Lower lobe of right lung (tissue), 2 donors: Measurements from ENCODE around the gene FBLIM1. TPM values are rescaled to one million over a fixed set of nuclear protein-coding genes. Genes with fewer than 3 reads are reported as not detected.

ENCODE experiments used
- ATAC-seq, 2 donors: fragments of 200-7000 bp; cut with Tn5 transposase; one replicate each; pipeline ENCODE4 v1.9.1; 2020 to 2022; ENCODE audit warnings: mild to moderate bottlenecking in 2 of 2, moderate library complexity in 2 of 2
- DNase-seq: peaks from one replicate; pipeline ENCODE4 v3.0.0-alpha.2; 2020
- H3K27ac ChIP-seq: fragments of 200-600 bp; one replicate; pipeline ENCODE4 v1.8.0; 2022
- H3K27me3 ChIP-seq: fragments of 200-600 bp; one replicate; pipeline ENCODE4 v1.8.0; 2022; ENCODE audit warnings: low read depth
- H3K36me3 ChIP-seq: fragments of 200-600 bp; one replicate; pipeline ENCODE4 v1.8.0; 2022; ENCODE audit warnings: mild to moderate bottlenecking
- H3K4me1 ChIP-seq: fragments of 200-600 bp; one replicate; pipeline ENCODE4 v1.8.0; 2022
- H3K4me3 ChIP-seq: fragments of 200-600 bp; one replicate; pipeline ENCODE4 v1.8.0; 2022; ENCODE audit warnings: mild to moderate bottlenecking
- H3K9me3 ChIP-seq: fragments of 200-600 bp; one replicate; pipeline ENCODE4 v1.8.0; 2022
- intact Hi-C: fragments of 100-400 bp; cut with DNase I; formaldehyde crosslinking; loops from one replicate; pipeline ENCODE4 v1.11.0; 2022
- total RNA-seq: library from RNA; stranded (reverse); fragmentation: NEBNext Ultra II Directional; extraction: Animal tissue kit (Norgen Biotek cat#: 25700); gene quantifications from one replicate; pipeline ENCODE4 v1.2.1, GENCODE V29; 2021
- TF ChIP-seq, protein P1 (sequence below): fragments of 200-600 bp; IDR thresholded peaks from one replicate; pipeline ENCODE4 v1.8.0; 2022; ENCODE audit warnings: antibody characterized with exemption, mild to moderate bottlenecking
- donor health status: DM: no; HTN: yes; CAD: no; lungs with severe emphysema.

FBLIM1 gene
- total RNA-seq, 1 donor from 2014 or later: 20.1 TPM

DNA sequence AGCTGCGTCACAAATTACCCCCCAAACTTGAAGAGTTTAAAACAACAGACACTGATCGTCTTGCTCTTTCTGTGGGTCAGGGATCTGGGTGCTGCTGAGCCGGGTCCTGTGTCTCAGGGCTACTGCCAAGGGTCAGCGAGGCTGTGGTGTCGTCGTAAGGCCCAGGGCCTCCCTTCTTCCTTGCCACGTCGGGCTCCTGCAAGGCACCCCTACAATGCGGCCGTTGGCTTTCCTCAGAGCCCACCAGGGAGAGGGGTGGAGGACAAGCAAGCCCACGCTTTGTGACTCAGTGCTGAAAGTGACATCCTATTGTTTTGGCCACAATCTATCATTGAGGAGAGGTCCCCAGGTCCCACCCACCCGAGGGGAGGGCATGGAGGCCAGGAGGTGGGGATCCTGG, 7.7 kb upstream of the FBLIM1 start:
- Histone ChIP-seq H3K36me3 (no peaks in the 10 kb centered on the region), H3K9me3 (no peaks in the 10 kb centered on the region), H3K4me1 (peaks cover 18% of the 10 kb centered on the region), H3K4me3 (no peak overlapping the region), H3K27me3 (no peaks in the 10 kb centered on the region), H3K27ac (no peak overlapping the region)
- DNase-seq: no peak
- no peak for ATAC-seq
- intact Hi-C loops: no loop called here
- TF ChIP-seq, protein P1, sequence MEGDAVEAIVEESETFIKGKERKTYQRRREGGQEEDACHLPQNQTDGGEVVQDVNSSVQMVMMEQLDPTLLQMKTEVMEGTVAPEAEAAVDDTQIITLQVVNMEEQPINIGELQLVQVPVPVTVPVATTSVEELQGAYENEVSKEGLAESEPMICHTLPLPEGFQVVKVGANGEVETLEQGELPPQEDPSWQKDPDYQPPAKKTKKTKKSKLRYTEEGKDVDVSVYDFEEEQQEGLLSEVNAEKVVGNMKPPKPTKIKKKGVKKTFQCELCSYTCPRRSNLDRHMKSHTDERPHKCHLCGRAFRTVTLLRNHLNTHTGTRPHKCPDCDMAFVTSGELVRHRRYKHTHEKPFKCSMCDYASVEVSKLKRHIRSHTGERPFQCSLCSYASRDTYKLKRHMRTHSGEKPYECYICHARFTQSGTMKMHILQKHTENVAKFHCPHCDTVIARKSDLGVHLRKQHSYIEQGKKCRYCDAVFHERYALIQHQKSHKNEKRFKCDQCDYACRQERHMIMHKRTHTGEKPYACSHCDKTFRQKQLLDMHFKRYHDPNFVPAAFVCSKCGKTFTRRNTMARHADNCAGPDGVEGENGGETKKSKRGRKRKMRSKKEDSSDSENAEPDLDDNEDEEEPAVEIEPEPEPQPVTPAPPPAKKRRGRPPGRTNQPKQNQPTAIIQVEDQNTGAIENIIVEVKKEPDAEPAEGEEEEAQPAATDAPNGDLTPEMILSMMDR: no peak

DNA sequence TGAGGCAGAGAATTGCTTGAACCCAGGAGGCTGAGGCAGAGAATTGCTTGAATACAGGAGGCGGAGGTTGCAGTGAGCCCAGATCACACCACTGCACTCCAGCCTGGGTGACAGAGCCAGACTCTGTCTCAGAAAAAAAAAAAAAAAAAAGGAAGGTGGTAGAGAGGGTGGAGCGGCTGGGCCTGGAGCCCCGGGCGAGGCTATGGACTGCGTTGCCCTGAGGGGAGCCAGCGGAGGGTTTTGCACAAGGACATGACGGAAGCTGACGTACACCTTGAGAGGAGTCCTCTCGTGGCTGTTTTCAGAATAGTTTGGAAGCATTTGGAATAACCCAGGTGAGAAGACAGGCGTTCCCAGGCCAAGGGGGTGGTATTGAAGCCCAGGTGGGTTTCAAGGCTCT, 6.9 kb upstream of the FBLIM1 start:
- Histone ChIP-seq H3K27me3 (no peaks in the 10 kb centered on the region), H3K36me3 (no peaks in the 10 kb centered on the region), H3K27ac (no peak overlapping the region), H3K9me3 (no peaks in the 10 kb centered on the region), H3K4me3 (no peak overlapping the region), H3K4me1 (peaks cover 26% of the 10 kb centered on the region)
- TF ChIP-seq, protein P1: no peak
- no peak for DNase-seq
- ATAC-seq: no peak
- intact Hi-C loops: no loop called here

DNA sequence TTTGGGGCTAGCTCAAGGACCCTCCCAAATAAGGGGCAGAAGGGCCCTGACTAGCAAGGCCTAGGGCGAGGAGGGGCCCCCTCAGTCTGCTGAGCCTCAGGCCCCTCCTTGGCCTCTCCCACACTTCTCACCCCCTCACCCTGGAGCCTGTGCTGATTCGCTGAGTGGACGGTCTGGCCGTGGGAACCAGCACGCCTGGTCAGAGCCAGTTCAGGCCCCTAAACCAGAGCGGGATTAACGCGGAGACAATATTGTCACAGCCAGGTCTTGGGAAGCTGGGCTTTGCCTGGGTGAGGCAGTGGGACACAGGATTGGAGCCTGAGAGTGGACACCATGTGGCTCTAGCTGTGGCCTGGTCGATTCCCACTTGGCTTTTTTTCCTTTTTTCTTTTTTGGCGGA, 4.8 kb upstream of the FBLIM1 start:
- H3K4me1 ChIP-seq: peaks cover 33% of the 10 kb centered on the region
- H3K36me3 ChIP-seq: no peaks in the 10 kb centered on the region
- no peak for ATAC-seq
- TF ChIP-seq, protein P1: no peak
- H3K4me3 ChIP-seq: no peak overlapping the region
- intact Hi-C loops: no loop called here
- H3K9me3 ChIP-seq: no peaks in the 10 kb centered on the region
- DNase-seq: no peak
- H3K27ac ChIP-seq: no peak overlapping the region
- peaks cover 11% of the 10 kb centered on the region for H3K27me3 ChIP-seq

- intact Hi-C loops: no loop called here
- no peak for ATAC-seq
- no peak overlapping the region for H3K27ac ChIP-seq
Observed at GRCh38 chr1:15755021-15755645, 3.5 kb upstream of the FBLIM1 start.

DNA sequence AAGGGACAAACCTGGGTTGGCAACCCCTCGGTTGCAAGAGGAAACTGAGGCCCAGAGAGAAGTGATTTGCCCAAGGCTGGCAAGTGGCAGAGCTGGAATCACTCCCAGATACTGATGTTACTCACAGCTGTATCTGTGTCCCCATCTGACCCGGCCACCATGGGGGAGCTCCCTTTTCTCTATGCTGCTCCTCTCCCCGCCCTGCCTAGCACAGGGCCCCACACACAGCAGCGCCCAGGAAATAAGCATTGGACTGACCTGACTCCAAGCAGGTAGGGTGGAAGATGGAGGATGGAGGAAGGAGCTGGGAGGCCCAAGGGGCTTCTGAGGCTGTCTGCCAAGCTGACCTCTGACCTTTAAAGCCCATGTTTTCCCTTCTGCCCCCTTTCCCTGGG, 3.0 kb upstream of the FBLIM1 start:
- no peaks in the 10 kb centered on the region for H3K36me3 ChIP-seq
- peaks cover 29% of the 10 kb centered on the region for H3K27me3 ChIP-seq
- H3K9me3 ChIP-seq: no peaks in the 10 kb centered on the region
- intact Hi-C loops: no loop called here
- H3K4me3 ChIP-seq: no peak overlapping the region
- DNase-seq: no peak
- no peak overlapping the region for H3K27ac ChIP-seq
- TF ChIP-seq, protein P1: no peak
- ATAC-seq: no peak
- peaks cover 36% of the 10 kb centered on the region for H3K4me1 ChIP-seq

More at GRCh38 chr1:15755021-15755645, 3.5 kb upstream of the FBLIM1 start:
- no peak for DNase-seq
- Histone ChIP-seq H3K27me3 (peaks cover 24% of the 10 kb centered on the region), H3K9me3 (no peaks in the 10 kb centered on the region), H3K4me1 (peaks cover 33% of the 10 kb centered on the region), H3K4me3 (no peak overlapping the region), H3K36me3 (no peaks in the 10 kb centered on the region)
- TF ChIP-seq, protein P1: no peak
